Measurements from ENCODE around the gene OR2AG1.
A peak's percentile ranks its signal among the peaks of the same experiment; 100 is the strongest.

Gene OR2AG1

GRCh38 chr11:6747097-6747668 lies 35.6 kb upstream of the OR2AG1 start:
- no peak for TF ChIP-seq POLR2AphosphoS5 (IDR thresholded peaks at IDR 0.05; ENCODE audit: low read depth)
- TF ChIP-seq REST (IDR thresholded peaks at IDR 0.05; ENCODE audit: insufficient replicate concordance, low read depth): no peak
- TF ChIP-seq CTCF (IDR thresholded peaks at IDR 0.05; ENCODE audit: insufficient read depth, low read length): no peak
- no peak for TF ChIP-seq SPI1 (IDR thresholded peaks at IDR 0.05; ENCODE audit: borderline replicate concordance, low read depth)
- no peak for TF ChIP-seq GABPA (IDR thresholded peaks at IDR 0.05; ENCODE audit: low read depth)
- DNase-seq (ENCODE audit: low read depth in 1 of 2, low spot score in 1 of 2): no peak
- Histone ChIP-seq H3K27me3 (ENCODE audit: insufficient read depth, poor library complexity, severe bottlenecking) (no peaks in the 10 kb centered on the region), H3K4me3 (replicated peaks; ENCODE audit: insufficient read depth, low read length) (no peak overlapping the region), H3K27ac (replicated peaks) (no peak overlapping the region)

- Histone ChIP-seq H3K27me3 (ENCODE audit: insufficient read depth, poor library complexity, severe bottlenecking) (no peaks in the 10 kb centered on the region), H3K27ac (replicated peaks) (no peak overlapping the region), H3K4me3 (replicated peaks; ENCODE audit: insufficient read depth, low read length) (no peak overlapping the region)
- TF ChIP-seq SPI1 (IDR thresholded peaks at IDR 0.05; ENCODE audit: borderline replicate concordance, low read depth) (no peak), CTCF (IDR thresholded peaks at IDR 0.05; ENCODE audit: insufficient read depth, low read length) (peak; percentile 66)
- DNase-seq (ENCODE audit: low read depth in 1 of 2, low spot score in 1 of 2): peak in 1 of 2 experiments; percentile 10
Observed at GRCh38 chr11:6755303-6755952, 27.4 kb upstream of the OR2AG1 start.

- Histone ChIP-seq H3K27ac (replicated peaks) (no peak overlapping the region), H3K27me3 (ENCODE audit: insufficient read depth, poor library complexity, severe bottlenecking) (no peaks in the 10 kb centered on the region), H3K4me3 (replicated peaks; ENCODE audit: insufficient read depth, low read length) (no peak overlapping the region)
- no peak for DNase-seq (ENCODE audit: low read depth in 1 of 2, low spot score in 1 of 2)
- no peak for TF ChIP-seq REST (IDR thresholded peaks at IDR 0.05; ENCODE audit: insufficient replicate concordance, low read depth)
- TF ChIP-seq POLR2AphosphoS5 (IDR thresholded peaks at IDR 0.05; ENCODE audit: low read depth): no peak
- no peak for TF ChIP-seq SPI1 (IDR thresholded peaks at IDR 0.05; ENCODE audit: borderline replicate concordance, low read depth)
- TF ChIP-seq CTCF (IDR thresholded peaks at IDR 0.05; ENCODE audit: insufficient read depth, low read length): no peak
- TF ChIP-seq GABPA (IDR thresholded peaks at IDR 0.05; ENCODE audit: low read depth): no peak
Observed at GRCh38 chr11:6755953-6756347, 26.9 kb upstream of the OR2AG1 start.
